Dermis blood vessel endothelial cell (primary cell): Measurements from ENCODE around the gene PCNA. TPM values are rescaled to one million over a fixed set of nuclear protein-coding genes. Genes with fewer than 3 reads are reported as not detected.
"Not testable (repeated sequence)": the region's sequence is repeated elsewhere in the genome, so short reads cannot be mapped to it uniquely, and the experiment has no call there.

Experiments used
- DNase-seq: peaks from one replicate; pipeline ENCODE4 v3.0.0; 2010
- total RNA-seq: library from RNA; depleted of rRNA; stranded (reverse); fragments of >200 nt; gene quantifications from 2 replicates; pipeline ENCODE4 v1.2.3, GENCODE V29; 2014

PCNA gene
- total RNA-seq, 1 donor from 2014 or later = 131 TPM

DNA sequence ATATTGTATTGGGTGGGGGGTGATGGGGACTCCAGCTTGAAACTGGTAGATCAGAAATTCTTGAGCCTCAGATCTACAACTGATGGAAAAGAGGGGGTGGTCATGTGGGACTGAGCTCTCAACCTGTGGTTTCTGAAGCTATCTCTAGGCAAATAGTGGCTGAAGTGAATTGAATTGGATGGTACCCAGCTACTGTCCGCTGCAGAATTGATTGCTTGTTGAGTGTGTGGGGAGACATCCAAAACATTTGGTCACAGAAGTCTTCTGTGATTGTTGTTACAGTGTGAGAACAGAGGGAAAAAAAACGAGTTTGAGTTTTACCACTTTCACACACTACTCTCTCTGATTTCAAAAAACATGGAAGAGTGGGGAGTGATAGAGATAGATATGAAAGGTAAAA lies 21.9 kb upstream of the PCNA start:
- DNase-seq = no peak

DNA sequence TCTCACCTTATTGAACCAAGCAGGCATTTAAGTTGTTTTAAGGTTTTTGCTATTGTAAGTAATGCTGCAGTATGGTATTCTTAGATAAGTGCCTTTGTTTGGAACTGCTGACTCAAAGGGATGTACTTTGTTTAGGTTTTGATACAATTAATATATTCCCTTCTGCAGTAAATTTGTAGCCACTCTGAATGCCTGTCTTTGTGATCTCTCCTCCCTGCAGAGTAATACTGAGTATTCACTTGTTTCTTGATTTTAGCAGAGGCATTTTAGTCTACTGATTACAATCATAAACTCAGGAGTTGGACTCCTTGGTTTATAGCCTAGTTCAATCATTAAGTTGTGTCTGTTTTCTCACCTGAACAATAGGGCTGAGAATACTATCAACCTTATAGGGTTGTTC lies 20.4 kb upstream of the PCNA start:
- no peak for DNase-seq

DNA sequence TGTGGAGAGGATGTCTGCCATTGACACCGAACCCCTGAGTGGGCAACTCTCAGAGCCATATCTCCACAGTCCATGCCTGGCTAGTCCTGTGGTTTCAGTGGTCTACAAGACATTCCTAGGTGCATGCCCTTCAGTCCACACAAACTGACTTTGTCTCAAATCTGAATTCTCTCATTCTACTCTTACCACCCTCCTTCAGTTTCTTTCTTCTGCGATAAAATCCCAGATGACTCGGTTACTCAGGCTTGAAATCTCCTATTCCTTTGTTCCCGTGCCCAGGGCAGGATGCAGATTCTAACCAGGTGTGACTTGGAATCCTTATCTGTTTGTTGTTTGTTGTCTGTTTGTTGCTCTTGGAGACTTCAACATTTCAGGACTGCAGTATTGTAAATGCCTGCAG lies 16.3 kb upstream of the PCNA start:
- no peak for DNase-seq

DNA sequence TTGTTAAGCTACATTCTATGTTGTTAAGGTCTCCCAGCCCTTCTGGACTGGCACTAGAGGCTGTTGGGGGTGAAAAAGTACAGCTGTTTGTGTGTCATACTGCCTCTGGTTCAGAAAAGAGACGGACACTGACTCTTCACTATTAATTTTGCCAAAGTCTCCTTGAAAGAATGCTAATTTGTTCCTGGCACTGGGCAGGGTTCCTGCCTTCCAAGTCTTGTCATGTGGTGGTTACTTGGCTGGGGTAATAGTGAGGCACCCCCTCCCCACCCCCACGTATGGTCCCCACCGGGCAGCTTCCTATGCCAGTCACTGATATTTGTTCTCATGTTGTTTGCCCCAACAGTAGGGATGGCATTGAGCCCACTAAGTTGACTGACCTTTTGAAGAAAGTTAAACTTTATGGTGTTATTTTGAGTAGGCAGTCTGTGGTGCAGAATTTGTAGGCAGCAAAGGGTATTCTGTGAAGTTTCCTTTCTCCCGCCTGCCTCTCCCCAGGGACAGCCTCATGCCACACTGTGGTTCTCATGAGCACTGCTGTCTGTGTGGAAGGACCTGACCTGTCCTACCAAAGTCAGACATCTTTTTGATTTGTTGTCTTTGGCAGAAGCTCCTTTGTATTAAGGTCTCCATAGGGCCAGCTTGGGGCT lies 15.7 kb upstream of the PCNA start:
- DNase-seq = no peak

DNA sequence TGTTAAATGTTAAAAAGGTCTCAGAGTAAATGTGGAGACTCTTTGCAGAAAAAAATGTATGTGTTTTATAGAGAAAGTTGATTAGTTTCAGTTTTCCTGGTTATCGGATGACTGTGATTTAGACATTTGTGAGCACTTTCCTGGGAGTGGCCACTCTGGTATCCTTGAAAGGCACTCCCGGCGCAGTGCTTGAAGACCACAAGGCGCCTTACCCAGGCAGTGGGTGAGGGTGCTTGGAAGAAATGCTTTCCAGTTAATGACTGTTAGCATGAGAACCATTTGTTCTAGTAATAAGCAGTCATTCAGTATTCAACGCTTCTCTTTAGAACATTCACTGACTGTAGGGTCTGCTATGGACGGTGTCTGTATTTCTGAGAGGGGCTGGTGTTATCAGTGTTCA lies 14.2 kb upstream of the PCNA start:
- DNase-seq = no peak

DNA sequence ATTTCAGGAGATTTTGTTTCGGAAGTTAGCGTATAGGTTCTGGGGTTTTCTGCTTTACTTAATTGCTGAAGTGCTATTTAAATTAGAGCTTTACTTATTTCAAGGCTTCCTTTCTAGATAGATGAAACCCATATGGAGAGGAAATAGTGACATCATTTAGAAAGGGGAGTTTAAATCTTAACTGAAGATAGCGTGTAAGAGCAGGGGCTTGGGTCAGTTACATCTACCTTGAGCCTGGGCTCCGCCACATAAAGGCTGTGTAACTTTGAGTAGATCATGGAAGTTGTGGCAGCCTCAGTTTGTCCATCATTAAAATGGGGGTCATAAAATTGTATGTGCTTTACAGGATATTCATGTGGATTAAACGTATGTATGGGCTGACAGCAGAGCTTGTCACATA lies 11.7 kb upstream of the PCNA start:
- DNase-seq = no peak

DNA sequence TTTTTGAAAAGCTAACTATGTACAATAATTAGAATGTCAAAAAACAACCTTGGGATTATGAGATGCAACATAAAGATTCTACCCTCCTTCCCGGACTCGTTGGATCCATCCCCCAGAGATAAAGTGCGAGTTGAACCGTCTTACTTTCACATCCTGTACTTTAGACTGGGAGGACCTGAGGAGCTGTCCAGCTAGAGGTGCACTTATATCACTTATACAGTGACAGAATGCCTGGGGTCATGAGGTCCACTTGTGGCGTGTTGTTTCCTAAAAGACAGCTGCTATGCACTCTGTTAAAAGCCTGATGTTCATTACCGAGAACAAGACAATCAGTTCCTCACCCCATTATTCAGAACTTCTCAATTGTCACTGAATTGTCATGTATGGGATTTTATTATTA lies 9.1 kb upstream of the PCNA start:
- DNase-seq = no peak

DNA sequence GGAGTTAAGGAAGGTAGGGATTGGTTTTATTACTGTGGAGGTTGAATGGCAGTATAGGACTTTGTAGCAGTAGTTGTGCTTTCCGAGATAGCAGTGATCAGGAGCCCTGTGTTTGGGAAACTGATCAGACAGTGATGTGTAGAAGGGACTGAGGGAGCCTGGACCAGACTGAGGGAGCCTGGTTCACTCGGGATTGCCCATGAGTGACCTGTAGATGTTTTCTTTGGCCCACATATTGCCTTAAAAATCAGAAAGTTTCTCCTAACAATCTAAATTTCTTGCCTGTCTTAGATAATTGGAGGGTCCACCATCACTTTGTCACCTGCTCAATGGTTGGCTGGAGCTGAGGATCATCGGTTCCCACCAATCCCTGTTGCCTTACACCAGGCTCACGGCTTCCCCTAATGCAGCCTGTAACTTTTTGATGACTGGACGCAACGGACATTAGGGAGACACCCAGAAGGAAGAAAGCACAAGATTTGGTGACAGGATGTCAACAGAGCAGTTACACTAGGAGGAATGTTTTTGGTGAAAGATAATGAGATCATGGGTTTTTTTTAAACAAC lies 8.2 kb upstream of the PCNA start:
- no peak for DNase-seq

DNA sequence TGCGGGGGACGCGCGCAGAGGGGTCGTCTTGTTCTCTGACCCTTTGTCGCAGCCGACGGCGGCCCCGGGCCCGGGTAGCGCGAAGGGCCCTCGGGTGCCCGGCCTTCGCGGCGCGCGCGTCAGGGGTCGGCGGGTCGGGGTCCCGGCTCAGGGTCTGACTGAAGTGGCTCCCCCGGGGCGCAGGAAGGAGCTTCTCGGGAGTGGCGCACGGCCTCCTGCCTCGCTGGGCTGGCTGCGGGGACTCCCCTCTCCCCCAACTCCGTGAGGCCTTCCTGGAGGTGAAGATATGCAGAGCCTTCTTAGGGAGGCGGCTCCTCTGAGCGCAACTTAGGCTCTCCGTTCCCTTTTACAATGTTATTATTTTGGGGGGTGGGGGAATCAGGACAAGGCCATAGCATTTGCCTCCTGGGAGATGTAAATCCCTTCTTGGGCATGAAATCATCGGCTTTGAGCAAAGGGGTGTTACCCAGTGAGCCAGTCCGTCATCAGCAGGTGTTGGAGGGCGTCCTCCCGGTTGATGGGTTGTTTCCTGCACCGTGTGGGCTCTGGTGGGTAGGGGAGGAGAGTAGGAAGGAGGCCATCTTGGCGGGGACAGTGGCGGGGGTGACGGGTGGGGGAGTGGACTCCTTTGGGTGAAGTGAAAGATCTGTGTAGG lies 7.6 kb upstream of the PCNA start:
- peak; percentile 75 for DNase-seq

DNA sequence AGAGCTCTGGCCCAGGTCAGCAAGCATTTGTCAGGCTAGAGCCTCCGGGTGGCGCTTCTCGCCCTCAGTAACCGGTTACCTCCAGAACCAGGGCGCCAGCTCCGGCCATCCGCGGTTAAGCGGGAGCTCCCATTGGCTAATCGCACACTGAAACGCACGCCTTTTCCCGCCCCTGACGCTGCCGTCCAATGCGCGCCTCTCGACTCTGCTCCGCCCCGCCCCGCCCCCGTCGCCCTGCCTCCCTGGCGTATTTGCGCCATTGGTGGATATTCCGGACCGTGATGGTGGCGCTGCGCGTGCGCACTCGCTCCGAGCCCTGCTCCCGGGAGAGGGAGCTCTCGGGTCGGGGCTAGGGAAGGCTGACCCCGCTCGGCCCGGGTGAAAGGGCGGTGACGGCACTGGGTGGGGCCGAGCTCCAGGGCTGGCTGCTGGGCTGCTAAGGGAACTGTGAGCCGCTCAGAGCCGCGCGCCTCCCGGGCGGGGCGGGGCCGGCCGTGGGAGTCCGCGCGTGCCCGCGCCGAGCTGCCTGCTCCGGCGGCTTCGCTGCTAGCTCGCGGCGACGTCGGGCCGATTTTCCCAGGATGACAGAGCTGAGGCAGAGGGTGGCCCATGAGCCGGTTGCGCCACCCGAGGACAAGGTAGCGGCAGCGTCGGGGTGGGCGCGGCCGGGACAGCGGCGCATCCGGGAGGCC lies 6.9 kb upstream of the PCNA start, which contains the start of gene CDS2:
CDS2 (plus strand) TSS at position 497 of the 692 bp plus-strand sequence; CDS start at position 582, 85 bp downstream.
- DNase-seq = peak; percentile 99

DNA sequence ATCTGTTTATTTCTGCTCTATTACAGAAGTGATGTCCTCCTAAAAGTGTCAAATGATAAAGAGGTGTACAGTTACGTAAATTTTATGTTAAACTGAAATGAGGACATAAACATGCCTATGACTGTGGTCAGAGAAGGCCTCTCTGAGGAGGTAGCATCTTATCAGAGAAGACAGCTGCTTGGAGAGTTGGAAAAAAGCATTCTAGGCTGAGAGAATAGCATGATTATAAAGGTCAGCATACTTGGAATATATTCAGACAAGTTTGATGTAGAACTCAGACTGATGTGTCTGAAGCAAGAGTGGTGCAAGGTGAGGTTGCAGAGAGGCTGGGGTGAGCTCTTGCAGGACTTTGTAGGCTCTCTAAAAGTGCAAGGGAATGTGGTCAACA lies 3.1 kb upstream of the PCNA start:
- DNase-seq = no peak

DNA sequence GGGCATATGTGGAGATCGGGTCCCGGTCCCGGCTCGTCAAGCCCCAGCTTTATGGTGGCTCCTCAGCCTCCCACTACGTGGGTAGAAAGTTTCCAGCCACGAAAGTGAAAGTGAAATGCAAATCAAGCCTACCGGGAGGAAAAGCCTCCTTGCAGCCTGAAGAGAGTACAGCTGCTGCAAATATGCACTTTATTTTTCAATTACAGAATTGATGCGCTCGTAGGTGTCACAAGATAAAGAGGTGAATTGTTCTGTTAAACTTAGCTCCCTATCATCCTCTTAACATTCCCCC lies 373 bp upstream of the PCNA start:
- DNase-seq = no peak

DNA sequence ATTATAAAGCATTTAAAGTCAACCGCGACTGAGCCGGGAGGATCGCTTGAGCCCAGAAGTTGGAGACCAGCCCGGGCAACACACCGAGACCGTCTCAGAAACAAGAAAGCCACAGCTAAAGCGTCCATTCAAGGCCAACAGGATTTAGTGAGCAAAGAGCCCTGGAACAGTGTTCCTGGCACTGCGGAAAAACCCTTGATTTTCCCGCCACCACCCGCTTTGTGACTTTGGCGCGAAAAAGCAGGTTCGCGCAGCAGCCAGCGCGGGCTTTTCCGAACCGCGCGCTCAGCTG lies 669 bp downstream of the PCNA start:
- DNase-seq = no peak

DNA sequence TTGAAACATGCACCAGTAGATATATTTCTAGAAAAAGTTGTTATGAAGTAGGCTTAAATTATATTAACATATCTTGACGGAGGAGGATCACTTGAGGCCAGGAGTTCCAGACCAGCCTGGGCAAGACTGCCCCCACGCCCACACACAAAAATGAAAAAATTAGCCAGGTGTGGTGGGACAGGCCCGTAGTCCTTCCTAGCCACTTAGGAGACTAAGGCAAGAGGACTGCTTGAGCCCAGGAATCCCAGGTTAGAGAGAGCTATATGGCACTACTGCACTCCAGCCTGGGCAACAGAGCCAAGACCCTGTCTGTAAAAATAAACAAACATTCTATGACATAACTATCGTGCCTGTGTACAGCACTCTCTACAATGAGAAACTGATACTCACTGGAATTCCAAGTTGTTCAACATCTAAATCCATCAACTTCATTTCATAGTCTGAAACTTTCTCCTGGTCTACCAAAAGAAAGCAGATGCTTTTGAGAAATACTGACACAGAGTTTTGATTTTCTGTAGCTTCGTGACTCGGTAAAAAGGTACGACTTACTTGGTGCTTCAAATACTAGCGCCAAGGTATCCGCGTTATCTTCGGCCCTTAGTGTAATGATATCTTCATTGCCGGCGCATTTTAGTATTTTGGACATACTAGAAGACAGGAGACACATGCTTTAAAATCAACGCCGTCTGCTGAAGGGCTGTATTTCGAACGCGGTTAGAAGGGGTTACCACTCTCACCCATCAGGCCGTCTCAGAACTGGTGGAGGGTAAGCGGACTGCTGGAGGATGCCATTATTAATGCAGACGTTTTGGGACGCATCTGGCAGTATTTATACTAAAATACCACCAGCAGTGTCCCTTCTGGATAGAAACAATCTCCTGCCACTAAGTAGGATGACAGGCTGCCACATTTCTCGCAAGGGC lies 1.3 kb downstream of the PCNA start:
- DNase-seq = peak; percentile 13

DNA sequence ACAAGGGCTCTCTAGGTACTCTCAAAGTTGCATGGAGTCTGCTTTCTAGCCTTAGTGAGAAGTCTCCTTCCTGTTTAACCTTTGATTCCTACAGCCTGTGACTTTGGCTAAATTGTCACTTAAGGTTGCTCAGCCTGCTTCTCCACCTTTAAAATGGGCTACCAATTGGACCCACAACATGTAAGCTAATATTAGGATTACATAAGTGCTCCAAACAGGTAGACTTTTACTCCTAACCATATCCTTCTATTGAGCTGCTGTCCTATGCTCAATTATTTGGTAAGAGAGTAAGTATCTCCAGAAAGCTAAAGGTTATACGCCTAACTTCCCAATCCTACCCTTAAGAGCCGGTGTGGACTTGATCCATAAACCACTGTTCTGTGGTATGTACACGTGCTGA lies 2.9 kb downstream of the PCNA start:
- DNase-seq = no peak

DNA sequence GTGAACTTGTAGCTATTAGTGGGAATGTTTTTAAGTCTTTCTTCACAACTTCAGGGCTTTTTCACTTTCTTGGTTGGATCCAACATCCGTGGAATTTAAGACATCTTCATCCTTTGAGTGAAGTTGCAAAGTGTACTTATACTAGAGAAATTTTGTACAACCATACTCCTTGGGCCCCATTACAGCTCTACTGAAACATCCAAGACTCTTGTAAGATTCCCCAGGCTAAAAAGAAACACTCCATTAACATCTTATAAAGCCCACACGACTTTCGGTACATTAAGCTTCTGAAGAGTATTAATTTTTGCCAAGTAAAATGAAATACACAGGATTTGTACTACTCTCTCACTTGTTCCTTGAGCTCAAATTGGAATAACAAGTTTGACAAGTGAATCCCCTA lies 5.4 kb downstream of the PCNA start:
- no peak for DNase-seq

DNA sequence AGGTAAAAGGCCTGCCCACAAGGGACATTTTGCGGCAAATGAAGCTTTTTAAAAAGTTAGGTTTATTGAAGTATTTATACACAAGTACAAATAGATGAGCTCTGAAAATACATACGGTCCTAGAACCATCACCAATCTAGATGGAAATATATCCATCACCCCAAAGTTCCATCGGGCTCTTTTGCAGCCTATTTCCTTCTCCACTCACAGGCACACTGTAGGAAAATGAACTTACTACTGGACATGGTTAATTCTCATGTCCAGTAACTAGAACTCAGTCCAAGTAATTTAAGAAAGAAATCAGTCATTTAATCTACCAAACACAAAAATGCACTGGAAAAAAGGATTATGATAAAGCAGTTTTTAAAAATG lies 6.2 kb downstream of the PCNA start:
- no peak for DNase-seq

DNA sequence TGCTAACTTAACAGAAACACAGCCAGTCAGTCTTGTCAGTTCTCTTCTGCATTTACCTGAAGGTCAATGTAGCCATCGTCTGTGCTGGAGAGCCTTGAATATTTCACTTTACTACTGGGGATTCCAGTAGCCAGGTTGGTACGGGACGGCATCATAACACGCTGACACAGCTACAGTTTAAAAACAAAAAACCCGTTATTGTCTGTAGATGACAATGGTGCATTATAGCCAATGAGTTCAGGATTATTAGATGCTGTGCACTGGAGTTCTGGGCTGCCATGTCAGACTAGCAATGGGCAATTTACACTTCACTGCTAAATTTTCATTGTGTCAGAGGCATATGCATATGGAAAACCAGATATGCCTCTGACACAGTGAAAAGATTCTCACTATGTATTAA lies 10.5 kb downstream of the PCNA start:
- DNase-seq = no peak

DNA sequence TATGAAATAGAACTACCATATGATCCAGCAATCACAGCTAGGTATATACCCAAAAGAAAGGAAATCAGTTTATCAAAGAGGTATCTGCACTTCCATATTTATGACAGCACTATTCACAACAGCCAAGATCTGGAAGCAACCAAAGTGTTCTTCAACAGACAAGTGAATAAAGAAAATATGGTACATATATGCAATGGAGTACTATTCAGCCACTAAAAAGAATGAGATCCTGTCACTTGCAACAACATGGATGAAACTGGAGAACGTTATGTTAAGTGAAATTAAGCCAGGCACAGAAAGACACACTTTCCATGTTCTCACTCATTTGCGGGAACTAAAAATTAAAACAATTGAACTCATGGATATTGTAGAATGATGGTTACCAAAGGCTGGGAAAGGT lies 15.3 kb downstream of the PCNA start:
- DNase-seq = no peak

DNA sequence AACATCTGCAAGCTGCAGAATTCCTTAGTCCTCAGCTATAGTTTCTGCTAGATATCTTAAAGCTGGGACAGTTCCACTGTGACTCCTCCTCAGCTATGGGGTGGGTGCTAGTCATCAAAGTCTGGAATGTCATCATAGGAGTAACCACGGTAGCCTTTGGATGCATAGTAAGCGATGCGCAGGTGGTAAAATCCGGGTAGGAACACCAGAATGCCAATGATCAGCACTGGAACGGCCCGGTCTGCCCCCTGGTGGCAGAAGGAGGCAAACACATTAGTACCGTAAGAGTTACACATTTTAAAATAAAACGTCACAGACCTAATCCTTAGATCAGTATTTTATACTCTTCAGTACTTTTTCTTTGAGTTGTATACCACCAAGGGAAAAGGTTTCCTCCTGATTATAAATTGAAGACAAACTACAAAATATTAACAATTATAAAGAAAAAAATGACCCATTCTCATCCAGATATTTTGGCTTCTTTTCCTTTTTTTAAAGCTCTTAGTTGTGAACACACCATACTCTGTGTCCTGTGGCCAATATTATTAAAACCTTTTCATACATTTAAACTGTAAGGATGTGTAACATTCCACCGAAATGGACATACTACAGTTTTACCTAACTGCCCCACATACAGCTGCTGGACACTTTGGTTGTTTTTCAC lies 18.9 kb downstream of the PCNA start:
- DNase-seq = peak; percentile 82

DNA sequence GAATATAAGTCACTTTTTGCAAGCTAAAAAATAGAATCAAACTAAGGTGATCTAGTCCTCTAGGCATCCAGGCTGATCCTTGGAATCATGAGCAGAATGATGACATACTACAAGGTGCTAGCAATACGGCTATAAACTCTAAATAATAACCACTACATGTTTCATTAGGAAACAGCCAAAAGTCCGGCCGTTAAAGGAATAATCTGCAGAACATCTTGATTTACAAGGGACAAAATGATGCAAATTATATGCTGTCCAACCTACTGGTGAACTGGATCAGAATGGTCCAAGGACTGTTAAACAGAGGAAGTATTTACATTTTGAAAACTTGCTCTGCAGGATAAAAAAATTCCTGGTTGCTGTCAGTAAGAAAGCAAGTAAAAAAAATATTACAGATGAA lies 19.8 kb downstream of the PCNA start:
- DNase-seq = not testable (repeated sequence)

DNA sequence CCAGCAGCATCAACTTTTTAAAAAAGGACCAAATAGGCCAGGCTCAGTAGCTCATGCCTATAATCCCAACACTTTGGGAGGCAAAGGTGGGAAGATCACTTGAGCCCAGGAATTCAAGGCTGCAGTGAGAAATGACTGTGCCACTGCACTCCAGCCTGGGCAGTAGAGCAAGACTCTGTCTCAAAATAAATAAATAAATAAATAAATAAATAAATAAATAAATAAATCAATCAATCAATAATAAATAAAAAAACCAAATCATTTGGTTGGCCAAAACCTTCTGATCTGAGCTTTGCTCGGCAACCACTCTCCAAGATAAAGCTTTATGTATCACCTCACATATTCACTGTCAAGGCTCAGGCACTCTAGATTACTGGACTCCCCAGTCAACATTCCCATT lies 20.7 kb downstream of the PCNA start:
- DNase-seq = not testable (repeated sequence)

DNA sequence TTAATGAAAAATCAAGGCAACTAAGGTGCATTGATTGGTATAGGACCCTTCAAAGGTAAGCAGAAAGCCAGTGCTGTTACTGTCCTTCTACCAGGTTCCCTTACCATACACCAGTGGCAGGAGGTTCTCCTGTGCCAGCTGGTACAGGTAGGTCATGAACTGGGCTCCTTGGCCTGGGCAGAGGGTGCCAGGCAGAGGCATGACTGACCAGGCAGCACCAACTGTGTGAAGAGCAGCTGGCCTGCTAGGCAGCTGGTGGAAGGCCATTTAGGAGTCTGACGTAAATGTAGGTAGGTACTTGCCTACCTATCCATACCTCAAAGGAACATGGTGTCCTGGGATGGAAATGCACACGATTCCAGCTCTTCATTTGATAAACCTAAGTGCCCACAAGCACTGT lies 23.3 kb downstream of the PCNA start:
- no peak for DNase-seq
